A549 (cell line): ENCODE results near the gene LY86. TPM values are rescaled to one million over a fixed set of nuclear protein-coding genes. Genes with fewer than 3 reads are reported as not detected.

Experiments used
- ATAC-seq, 2 experiments: fragments of 200-7000 bp in 1 of 2; fragments of >200 bp in 1 of 2; cut with Nextera tagmentation in 1 of 2; cut with Tn5 transposase in 1 of 2; 3 replicates each; pipeline versions ENCODE4 v1.8.0 to v1.9.1; 2018 to 2020; ENCODE audit warnings: mild to moderate bottlenecking in 1 of 2, moderate library complexity in 1 of 2
- CTCF ChIA-PET: fragments of 300-600 bp; sonication (Branson Sonifier 250); formaldehyde crosslinking; extraction: SDS; loops from one replicate; lab custom pipeline; 2021; ENCODE audit warnings: antibody characterized with exemption, inconsistent platforms; lab: Yijun Ruan, JAX
- POLR2A ChIA-PET: fragments of 350-600 bp; formaldehyde crosslinking; extraction: SDS; loops from one replicate; lab custom pipeline; 2021; ENCODE audit warnings: antibody characterized with exemption, inconsistent platforms; lab: Yijun Ruan, JAX
- DNase-seq, 2 experiments: peaks; one replicate each; pipeline versions ENCODE4 v3.0.0 to v3.0.0-alpha.2; 2011 to 2016; ENCODE audit warnings: low read depth in 1 of 2, low spot score in 1 of 2
- FAIRE-seq: peaks from 2 replicates; lab custom pipeline; 2011; peaks lifted over from hg19 to GRCh38; lab: Jason Lieb, UNC
- H3K27ac ChIP-seq, 2 experiments: fragments of >200 bp; sonication (Bioruptor Twin); formaldehyde crosslinking; 3 replicates each; pipeline ENCODE4 v1.5.1; 2016 to 2017
- H3K4me1 ChIP-seq: fragments of >200 bp; sonication (Bioruptor Twin); formaldehyde crosslinking; 3 replicates; pipeline ENCODE4 v1.6.1; 2016
- H3K4me2 ChIP-seq: fragments of >200 bp; sonication (Bioruptor Twin); formaldehyde crosslinking; 3 replicates; pipeline ENCODE4 v1.6.1; 2016
- H3K4me3 ChIP-seq: fragments of >200 bp; sonication (Bioruptor Twin); formaldehyde crosslinking; 3 replicates; pipeline ENCODE4 v1.5.1; 2016
- H3K9me3 ChIP-seq: fragments of >200 bp; sonication (Bioruptor Twin); formaldehyde crosslinking; 3 replicates; pipeline ENCODE4 v1.6.1; 2016
- BHLHE40 ChIP-seq: IDR thresholded peaks from 2 replicates; pipeline ENCODE4 v1.6.1; 2012; ENCODE audit warnings: low read depth, low read length, inconsistent platforms
- CBX8 ChIP-seq: fragments of 200-600 bp; sonication (generic); IDR thresholded peaks from 2 replicates; pipeline ENCODE4 v1.6.1; 2016
- CEBPB ChIP-seq, 2 experiments: fragments of >200 bp in 1 of 2; sonication (Bioruptor Twin) in 1 of 2; formaldehyde crosslinking in 1 of 2; IDR thresholded peaks; 2 replicates each; pipeline ENCODE4 v1.6.1; 2012 to 2016
- CTCF ChIP-seq: fragments of >200 bp; sonication (Bioruptor Twin); formaldehyde crosslinking; IDR thresholded peaks from 3 replicates; pipeline ENCODE4 v1.5.1; 2016
- EHMT2 ChIP-seq: fragments of 200-600 bp; sonication (generic); IDR thresholded peaks from 2 replicates; pipeline ENCODE4 v1.6.1; 2016; ENCODE audit warnings: antibody characterized with exemption, low read depth, mild to moderate bottlenecking, moderate library complexity
- ESRRA ChIP-seq: fragments of 150-350 bp; IDR thresholded peaks from 2 replicates; pipeline ENCODE4 v1.6.1; 2014; ENCODE audit warnings: mild to moderate bottlenecking, low read length, borderline replicate concordance
- HDAC2 ChIP-seq: fragments of 200-600 bp; sonication (generic); IDR thresholded peaks from 2 replicates; pipeline ENCODE4 v1.6.1; 2016
- HMGXB4 ChIP-seq: fragments of 250-450 bp; sonication (Bioruptor Pico); IDR thresholded peaks from 2 replicates; pipeline ENCODE4 v1.5.0; 2021; ENCODE audit warnings: mild to moderate bottlenecking, moderate library complexity, borderline replicate concordance
- HOXB5 ChIP-seq: fragments of 250-450 bp; sonication (Bioruptor Pico); IDR thresholded peaks from 2 replicates; pipeline ENCODE4 v1.5.0; 2020; ENCODE audit warnings: mild to moderate bottlenecking, moderate library complexity
- PHF8 ChIP-seq: fragments of 200-600 bp; sonication (generic); IDR thresholded peaks from 2 replicates; pipeline ENCODE4 v1.6.1; 2016; ENCODE audit warnings: low read depth, mild to moderate bottlenecking, antibody characterized with exemption, moderate library complexity, borderline replicate concordance
- POLR2A ChIP-seq: IDR thresholded peaks from 2 replicates; pipeline ENCODE4 v1.6.1; 2012; ENCODE audit warnings: mild to moderate bottlenecking, low read length
- ZC3H11A ChIP-seq: fragments of 450-650 bp; IDR thresholded peaks from 2 replicates; pipeline ENCODE4 v1.6.1; 2014; ENCODE audit warnings: antibody characterized with exemption, mild to moderate bottlenecking
- ZFP36 ChIP-seq: fragments of 450-650 bp; IDR thresholded peaks from 2 replicates; pipeline ENCODE4 v1.6.1; 2014; ENCODE audit warnings: borderline replicate concordance; ENCODE audit not compliant: partially characterized antibody
- ZSCAN20 ChIP-seq: fragments of 250-450 bp; sonication (Bioruptor Pico); IDR thresholded peaks from 2 replicates; pipeline ENCODE4 v1.8.0; 2022; ENCODE audit warnings: mild to moderate bottlenecking, moderate library complexity
- WGBS: methylation state at CpG from one replicate; pipeline ENCODE4 v1.1.6; 2017; ENCODE audit errors: missing lambda C conversion rate; 5-methylcytosine and 5-hydroxymethylcytosine counted together
- polyA plus RNA-seq, 4 experiments: library from polyadenylated mRNA; depleted of rRNA in 3 of 4; stranded (reverse); fragments of >200 nt; fragmentation: RNase III in 1 of 4; extraction: RNeasy Plus Mini Kit Qiagen cat#74134 plus additional on column Dnase treatment in 1 of 4; gene quantifications; 2 replicates in 3 of 4; 3 replicates in 1 of 4; pipeline ENCODE4 v1.2.3, GENCODE V29; 2011 to 2017
- TF ChIP-seq, protein P1 (sequence below): fragments of 250-450 bp; sonication (Bioruptor Pico); IDR thresholded peaks from 2 replicates; pipeline ENCODE4 v1.5.0; 2020; ENCODE audit warnings: low read depth, mild to moderate bottlenecking, moderate library complexity
- TF ChIP-seq, protein P2 (sequence below): fragments of 450-650 bp; IDR thresholded peaks from 2 replicates; pipeline ENCODE4 v1.6.1; 2014; ENCODE audit warnings: antibody characterized with exemption
- TF ChIP-seq, protein P3 (sequence below): IDR thresholded peaks from 2 replicates; pipeline ENCODE4 v1.6.1; 2012
- TF ChIP-seq, protein P4 (sequence below): IDR thresholded peaks from 2 replicates; pipeline ENCODE4 v1.6.1; 2012

Gene LY86
- polyA plus RNA-seq, 2 of the 4 experiments (the other 2 are of a cell fraction): not detected

DNA sequence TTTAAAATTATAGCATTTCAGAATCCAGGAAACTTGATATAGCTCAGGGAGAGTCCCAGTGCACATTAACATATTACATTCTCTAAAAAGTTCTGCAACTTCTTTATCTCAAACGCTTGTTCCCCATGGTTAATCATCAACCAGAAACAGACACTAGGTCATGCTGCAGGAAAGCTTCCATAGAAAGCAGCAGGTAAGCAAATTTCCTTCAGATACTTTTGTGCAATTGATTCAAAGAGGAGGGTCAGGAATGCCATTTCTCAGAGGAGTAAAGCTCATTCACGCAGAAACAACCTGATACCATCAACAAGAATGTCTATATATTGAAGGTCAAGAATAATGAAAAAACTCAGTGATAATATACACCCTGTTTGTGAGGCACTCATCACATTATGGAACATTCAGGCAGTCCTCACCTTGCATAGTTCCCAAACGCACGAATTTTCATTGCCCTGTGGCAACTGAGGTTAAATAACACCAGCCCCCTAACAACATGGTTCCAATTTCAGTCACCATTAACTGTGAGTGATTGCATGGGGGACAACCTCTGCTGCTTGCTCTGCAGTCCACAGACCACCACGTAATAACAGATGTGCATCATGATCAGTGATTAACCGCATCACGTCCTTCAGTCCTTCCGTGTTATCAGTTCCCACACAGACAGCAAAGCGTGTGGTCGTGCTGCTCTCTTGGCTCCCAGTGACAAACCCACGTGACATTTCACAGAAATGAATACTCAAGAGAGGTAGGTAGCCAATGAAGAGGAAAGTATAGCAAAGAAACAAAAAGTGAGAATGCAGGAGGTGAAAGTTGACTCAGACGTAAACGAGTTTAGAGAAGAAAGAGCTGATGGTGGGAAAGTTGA, 95.7 kb downstream of the LY86 start:
- CTCF ChIA-PET: no interaction called here
- peak overlapping the region; percentile 52 for H3K4me2 ChIP-seq
- peaks cover 25% of the 10 kb centered on the region for H3K4me1 ChIP-seq
- POLR2A ChIA-PET: no interaction called here
- no peaks in the 10 kb centered on the region for H3K9me3 ChIP-seq
- ATAC-seq: no peak
- no peak overlapping the region for H3K4me3 ChIP-seq
- no peak for FAIRE-seq
- WGBS: 61% methylated on average over 13 of the region's 13 CpGs
- TF ChIP-seq CEBPB (IDR thresholded peaks at IDR 0.05): no peak
- TF ChIP-seq, protein P1, sequence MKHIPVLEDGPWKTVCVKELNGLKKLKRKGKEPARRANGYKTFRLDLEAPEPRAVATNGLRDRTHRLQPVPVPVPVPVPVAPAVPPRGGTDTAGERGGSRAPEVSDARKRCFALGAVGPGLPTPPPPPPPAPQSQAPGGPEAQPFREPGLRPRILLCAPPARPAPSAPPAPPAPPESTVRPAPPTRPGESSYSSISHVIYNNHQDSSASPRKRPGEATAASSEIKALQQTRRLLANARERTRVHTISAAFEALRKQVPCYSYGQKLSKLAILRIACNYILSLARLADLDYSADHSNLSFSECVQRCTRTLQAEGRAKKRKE: no peak
- TF ChIP-seq, protein P2, sequence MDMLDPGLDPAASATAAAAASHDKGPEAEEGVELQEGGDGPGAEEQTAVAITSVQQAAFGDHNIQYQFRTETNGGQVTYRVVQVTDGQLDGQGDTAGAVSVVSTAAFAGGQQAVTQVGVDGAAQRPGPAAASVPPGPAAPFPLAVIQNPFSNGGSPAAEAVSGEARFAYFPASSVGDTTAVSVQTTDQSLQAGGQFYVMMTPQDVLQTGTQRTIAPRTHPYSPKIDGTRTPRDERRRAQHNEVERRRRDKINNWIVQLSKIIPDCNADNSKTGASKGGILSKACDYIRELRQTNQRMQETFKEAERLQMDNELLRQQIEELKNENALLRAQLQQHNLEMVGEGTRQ: no peak
- no peak for TF ChIP-seq EHMT2
- TF ChIP-seq ZSCAN20 (CRISPR knock-in tag): no peak
- no peak for TF ChIP-seq POLR2A
- TF ChIP-seq HMGXB4: no peak
- TF ChIP-seq, all 56 proteins: peak for 0
- no peak overlapping the region for H3K27ac ChIP-seq
- no peak for DNase-seq

- no peak for DNase-seq
- H3K4me1 ChIP-seq: peaks cover 25% of the 10 kb centered on the region
- H3K9me3 ChIP-seq: no peaks in the 10 kb centered on the region
- WGBS: 89% methylated on average over 11 of the region's 12 CpGs
- no peak for FAIRE-seq
- ATAC-seq: no peak
- no peak overlapping the region for H3K27ac ChIP-seq
- no peak for TF ChIP-seq CBX8
- no peak for TF ChIP-seq ZC3H11A
- no peak for TF ChIP-seq HOXB5 (CRISPR knock-in tag)
- TF ChIP-seq, protein P3, sequence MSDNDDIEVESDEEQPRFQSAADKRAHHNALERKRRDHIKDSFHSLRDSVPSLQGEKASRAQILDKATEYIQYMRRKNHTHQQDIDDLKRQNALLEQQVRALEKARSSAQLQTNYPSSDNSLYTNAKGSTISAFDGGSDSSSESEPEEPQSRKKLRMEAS: no peak
- TF ChIP-seq ZFP36: no peak
- TF ChIP-seq PHF8: no peak
- TF ChIP-seq ESRRA: no peak
- TF ChIP-seq HDAC2: no peak
- TF ChIP-seq, protein P4, sequence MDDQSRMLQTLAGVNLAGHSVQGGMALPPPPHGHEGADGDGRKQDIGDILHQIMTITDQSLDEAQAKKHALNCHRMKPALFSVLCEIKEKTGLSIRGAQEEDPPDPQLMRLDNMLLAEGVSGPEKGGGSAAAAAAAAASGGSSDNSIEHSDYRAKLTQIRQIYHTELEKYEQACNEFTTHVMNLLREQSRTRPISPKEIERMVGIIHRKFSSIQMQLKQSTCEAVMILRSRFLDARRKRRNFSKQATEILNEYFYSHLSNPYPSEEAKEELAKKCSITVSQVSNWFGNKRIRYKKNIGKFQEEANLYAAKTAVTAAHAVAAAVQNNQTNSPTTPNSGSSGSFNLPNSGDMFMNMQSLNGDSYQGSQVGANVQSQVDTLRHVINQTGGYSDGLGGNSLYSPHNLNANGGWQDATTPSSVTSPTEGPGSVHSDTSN: no peak
- TF ChIP-seq CTCF: no peak
- TF ChIP-seq BHLHE40: no peak
- ChIA-PET POLR2A (no interaction called here), CTCF (interaction anchor here (1.2 to 1.3 kb wide), 2 partner anchors 9 to 553 kb away, joined by 3 to 5 read pairs; no protein-coding TSS in a partner anchor)
- no peak overlapping the region for H3K4me2 ChIP-seq
- H3K4me3 ChIP-seq: no peak overlapping the region
Observed at GRCh38 chr6:6685249-6686040, 96.9 kb downstream of the LY86 start.
